Frontal cortex (tissue), 4 donors: ENCODE measurements around the gene DOCK11. TPM values are rescaled to one million over a fixed set of nuclear protein-coding genes. Genes with fewer than 3 reads are reported as not detected.

Experiments used
- DNase-seq, 2 donors: peaks; one replicate each; pipeline ENCODE4 v3.0.0; 2012; ENCODE audit warnings: low spot score in 2 of 2
- FAIRE-seq: peaks from 2 replicates; lab custom pipeline; 2012; peaks lifted over from hg19 to GRCh38; lab: Jason Lieb, UNC
- total RNA-seq: library from RNA; depleted of rRNA; stranded (reverse); fragments of >200 nt; gene quantifications from one replicate; pipeline ENCODE4 v1.2.3, GENCODE V29; 2014
- donor health status: control.
- donor health status: control.
- donor health status: control.

DOCK11 gene
- total RNA-seq, 1 donor from 2014 or later, result 26.1 TPM

DNA sequence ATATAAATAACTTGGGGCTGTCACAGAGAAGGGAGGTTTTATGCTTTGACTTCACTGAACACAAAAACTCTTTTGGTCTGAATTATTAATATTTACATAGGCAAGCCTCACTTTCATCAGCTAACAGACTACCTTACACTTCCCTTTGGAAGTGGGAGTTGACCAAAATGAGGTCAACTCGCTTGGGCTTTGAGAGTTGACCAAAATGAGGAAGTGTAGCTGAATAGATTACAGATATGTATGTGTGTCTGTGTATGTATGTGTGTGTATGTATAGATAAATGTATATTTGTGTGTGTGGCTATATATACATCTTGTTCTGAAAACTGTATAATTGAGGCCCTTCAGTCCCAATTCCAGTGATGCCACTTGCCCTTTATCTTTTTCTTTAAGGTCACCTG, 118.5 kb downstream of the DOCK11 start:
- FAIRE-seq, result no peak
- no peak for DNase-seq

DNA sequence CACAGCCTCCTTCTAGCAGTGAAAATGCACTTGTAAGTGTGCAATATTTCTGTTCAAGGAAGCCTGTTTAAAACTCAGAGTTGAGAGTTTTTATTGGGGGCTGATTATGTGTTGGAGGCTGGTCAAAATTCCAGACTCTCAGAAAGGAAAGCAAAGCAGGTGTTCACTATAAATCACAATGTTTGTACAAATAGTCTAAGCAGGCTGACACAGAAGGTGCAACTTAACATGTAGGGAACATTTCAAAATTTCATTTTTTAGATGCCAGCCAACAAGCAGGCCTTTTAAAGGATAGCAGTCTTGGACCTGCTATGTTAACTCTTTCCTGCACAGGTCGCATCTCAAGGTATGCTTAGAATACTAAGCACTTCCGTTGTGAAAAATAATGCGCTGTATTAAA, 119.5 kb downstream of the DOCK11 start:
- DNase-seq (no peak), FAIRE-seq (no peak)

DNA sequence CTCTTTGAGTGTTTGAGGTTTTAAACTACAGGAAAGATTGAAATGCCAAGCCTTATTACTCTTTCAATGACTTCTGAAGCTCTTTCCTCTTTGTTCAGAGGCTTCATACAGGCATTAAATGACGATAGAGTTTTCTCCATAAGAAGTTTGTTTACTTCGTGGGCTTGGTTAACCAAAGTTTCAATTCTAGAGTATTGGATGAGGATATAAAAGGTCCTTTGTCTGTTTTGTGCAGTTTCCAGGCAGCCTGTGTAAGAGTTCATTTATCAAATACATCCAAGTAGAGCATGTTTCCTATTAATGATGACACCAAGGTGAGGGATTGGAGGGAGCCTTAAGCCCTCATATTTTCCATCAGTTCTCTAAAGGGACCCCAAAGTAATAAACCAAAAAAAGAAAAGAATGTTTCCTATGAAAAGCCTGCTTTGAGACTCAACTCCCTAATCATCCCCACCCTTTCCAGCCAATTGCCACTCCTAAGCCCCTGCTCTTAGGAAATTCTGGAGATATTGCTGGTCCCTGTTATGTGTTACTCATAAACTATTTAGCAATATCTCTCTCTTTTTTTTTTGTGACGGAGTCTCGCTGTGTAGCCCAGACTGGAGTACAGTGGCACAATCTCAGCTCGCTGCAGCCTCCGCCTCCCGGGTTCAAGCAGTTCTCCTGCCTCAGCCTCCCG, 125.6 kb downstream of the DOCK11 start:
- DNase-seq (no peak), FAIRE-seq (no peak)

DNA sequence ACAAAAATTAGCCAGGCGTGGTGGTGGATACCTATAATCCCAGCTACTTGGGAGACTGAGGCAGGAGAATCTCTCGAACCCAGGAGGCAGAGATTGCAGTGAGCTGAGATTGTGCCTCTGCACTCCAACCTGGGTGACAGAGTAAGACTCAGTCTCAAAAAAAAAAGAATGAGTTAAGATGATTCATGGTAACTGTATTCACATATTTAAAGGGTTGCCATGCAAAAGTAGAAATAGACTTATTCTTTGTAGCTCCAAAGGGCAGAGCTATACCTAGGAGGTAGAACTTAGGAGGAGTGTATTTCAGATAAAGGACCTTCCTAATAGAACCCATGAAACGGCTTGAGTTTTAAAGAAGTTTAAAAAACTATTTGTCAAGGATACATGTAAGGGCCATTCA, 127.4 kb downstream of the DOCK11 start:
- DNase-seq (no peak), FAIRE-seq (no peak)

DNA sequence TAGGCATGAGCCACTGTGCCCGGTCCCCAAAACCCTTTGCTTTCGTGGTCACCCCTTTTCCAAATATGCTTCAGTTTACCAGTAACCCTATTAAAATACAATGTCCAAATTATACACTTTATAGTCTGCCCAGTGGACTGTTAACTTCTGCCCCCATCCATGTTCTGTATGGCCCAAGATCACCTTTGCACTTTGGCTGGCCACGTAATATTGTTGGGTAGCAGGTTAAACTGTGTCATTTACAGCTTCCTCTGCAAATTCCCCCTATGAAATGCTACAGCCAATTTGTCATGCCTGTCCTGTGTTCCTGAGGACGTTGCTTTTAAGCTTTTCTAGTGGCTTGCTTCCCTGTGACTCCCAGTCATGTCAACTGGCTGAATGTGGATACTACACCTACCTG, 130.7 kb downstream of the DOCK11 start:
- no peak for DNase-seq
- no peak for FAIRE-seq

DNA sequence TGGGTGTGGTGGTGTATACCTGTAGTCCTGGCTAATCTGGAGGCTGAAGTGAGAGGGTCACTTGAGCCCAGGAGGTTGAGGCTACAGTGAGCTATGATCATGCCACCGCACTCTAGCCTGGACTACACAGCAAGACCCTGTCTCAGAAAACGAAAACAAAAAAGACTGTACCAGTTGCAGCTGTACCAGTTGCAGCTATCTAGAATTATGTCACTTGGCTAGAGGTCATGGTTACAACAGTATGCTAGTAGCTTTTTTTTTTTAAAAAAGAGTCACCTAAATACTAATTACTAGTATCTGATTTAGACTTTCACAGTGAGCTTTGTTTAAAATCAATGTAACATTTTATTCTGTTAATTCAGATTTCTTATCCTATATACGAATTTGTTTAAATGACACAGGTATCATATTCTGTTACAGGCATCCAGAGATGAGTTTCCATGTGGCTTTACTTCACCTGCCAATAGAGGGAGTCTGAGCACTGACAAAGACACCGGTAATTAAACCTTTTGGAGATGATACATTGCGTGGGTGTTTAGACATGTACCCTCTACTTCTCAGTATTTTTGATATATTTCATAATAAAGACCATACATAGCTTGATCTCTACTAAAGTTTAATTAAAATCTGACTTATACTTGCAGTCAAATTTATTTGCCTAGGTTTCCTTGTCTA, 131.6 kb downstream of the DOCK11 start:
- no peak for FAIRE-seq
- no peak for DNase-seq

DNA sequence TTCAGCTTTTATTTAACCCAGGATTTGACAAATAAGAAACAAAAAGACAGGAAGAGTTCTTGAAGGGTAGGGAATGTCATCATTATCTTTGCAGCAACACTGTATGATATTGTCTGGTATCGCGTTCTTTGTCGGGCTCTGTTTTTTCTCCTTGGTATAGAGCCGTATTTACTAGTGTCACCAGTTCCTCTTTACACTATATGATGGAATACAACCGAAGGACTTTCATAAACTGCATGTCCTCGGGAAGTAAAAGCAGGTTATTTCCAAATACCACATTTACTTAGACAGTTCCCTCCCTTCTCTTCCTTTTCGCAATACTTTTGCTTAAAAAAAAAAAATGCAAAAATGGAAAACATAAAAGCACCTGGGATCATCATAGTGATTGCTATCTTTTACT, 135.2 kb downstream of the DOCK11 start:
- FAIRE-seq (no peak), DNase-seq (no peak)

DNA sequence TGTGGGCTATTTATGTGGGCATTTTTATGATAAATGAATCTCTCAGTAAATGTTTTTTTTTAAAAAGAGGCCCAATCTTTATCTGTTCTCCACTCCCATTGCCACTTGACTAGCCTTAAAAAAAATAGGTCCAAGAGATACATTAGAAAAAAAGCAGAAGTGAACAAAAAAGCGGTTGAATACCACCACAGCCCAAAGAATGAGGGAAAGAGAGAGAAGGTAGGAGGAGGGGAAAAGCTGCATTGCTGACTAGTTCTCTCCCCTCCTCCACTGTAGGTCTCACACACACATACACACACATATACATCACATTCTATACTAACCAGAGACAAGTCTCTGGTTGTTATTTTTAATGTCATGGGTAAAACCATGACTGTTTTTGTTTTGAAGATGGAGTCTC, 136.0 kb downstream of the DOCK11 start:
- DNase-seq, result no peak
- FAIRE-seq, result no peak

DNA sequence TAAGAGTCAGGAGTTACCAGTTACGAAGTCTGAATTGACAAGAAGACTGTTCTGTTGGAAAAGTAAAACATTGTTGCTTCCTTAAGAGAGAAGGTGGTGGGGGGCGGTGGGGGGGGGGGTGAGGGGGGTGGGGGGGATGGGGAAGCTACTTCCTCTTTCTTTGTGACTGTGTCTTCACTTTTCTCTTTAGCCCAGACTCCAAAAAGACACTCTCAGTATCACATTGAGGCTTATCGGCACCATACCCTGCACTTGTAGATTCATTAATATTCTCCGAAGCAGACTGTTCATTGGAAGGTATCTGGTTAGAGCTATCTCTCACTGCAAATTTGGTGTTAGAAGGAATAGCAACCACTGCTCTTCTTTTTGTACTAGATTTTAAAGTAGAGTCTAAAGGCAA, 137.2 kb downstream of the DOCK11 start:
- DNase-seq (no peak), FAIRE-seq (no peak)

DNA sequence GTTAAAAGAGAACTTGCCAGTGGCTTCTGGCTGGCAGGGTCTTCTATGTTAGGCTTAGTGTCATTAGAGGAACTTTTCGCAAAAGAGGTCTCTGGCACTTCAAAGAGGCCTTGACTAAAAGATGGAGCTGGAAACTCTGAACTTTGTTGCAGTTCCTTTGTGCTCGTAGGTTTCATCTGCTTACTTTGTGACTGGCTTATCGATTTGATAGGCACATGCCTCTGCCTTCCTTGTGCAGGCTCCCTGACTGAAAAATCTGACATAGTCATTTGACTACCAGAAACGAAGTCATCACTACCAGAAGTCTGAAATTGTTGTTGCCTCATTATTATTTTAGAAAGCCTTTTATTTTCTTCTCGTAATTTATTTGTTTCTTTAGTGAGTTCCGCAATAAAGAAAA, 137.9 kb downstream of the DOCK11 start:
- DNase-seq, result no peak
- no peak for FAIRE-seq

DNA sequence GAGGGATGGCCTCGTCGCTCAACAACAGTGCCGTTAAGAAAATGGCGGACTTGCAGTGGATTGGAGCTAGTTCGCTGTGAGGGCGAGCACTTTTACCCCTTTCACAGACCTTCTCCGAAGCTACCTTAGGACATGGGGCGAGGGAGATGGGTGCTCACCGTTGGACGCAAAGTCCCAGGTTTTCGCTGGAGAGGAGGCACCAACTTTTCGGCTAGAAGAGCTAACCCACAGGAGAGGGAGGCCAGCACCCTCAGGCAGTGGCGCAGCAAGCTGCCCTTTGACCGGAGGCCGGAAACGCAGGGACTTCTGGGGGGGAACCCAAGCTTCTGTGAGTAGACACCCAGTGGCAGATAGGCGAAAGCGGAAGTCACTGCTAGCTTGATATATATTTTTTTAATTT, 138.7 kb downstream of the DOCK11 start:
- DNase-seq (no peak), FAIRE-seq (no peak)

DNA sequence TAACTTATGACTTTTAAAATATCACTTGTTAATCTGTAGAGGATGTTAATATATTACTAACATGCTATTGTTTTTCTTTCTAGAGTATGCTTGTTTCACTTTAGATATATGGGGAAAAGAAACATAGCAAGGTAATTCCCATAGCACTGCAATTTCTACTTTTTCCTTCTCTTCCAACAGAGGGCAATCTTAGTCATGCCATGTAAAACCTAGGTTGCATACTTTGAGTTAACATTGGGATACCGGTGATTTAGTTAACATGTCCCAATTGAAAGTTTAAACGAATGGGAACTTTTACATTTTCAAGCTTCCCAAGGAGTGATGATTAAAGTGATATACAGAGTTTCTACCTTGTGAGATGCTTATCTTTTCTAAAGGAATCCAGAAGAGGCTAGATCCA, 142.4 kb downstream of the DOCK11 start:
- peak; percentile 10 for FAIRE-seq
- no peak for DNase-seq

DNA sequence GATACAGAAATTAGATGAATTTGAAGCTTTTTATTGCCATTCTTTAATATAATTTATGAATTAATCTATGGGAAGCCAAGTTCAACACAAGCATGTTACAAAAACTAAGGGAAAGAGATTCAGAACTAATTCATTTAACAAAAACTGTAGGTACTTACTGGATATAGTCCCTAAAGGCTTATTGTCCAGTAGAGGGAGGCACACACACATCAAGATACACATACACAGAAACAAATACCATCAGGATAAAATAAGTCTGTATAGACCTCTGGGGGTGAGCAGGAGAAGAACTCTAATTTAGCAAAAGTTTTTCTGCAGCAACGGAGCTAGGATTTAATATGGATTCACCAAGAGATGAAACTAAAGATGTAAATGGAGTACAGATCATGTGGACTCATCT, 148.8 kb downstream of the DOCK11 start:
- FAIRE-seq (no peak), DNase-seq (no peak)

DNA sequence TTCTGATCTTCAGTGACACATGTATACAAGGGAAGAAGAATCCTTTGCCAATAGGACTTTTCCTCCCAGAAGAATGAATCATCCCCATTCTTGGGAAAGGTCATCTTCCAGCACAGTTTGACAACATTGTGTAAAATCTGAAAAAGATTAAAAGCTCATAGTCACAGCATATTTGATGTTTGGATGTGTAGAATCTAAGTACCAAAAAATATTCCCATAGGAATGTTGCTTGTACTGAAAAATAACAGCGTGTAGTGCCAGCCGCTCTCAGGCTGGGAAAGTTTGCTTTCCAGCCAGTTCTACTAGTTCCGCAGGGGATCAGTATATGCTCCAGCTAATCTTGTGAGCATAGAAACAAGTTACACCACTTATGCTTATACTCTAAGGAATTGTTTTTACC, 157.1 kb downstream of the DOCK11 start:
- FAIRE-seq (no peak), DNase-seq (no peak)

DNA sequence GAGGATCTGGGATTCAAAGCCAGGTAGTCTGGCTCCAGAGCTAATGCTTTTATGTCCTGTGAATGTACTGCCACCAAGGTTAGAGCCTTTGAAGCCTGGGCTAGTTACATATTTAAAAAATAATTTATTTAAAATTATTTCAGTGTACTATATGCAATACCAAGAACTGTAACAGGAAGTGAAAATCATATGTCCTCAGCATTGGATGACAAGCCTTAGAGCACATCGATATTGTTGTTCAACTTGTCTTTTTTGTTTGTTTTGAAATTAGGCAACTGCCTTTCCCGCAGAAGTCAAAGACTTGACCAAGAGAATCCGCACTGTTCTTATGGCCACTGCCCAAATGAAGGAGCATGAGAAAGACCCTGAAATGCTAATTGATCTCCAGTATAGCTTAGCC, 158.7 kb downstream of the DOCK11 start:
- FAIRE-seq, result no peak
- no peak for DNase-seq

DNA sequence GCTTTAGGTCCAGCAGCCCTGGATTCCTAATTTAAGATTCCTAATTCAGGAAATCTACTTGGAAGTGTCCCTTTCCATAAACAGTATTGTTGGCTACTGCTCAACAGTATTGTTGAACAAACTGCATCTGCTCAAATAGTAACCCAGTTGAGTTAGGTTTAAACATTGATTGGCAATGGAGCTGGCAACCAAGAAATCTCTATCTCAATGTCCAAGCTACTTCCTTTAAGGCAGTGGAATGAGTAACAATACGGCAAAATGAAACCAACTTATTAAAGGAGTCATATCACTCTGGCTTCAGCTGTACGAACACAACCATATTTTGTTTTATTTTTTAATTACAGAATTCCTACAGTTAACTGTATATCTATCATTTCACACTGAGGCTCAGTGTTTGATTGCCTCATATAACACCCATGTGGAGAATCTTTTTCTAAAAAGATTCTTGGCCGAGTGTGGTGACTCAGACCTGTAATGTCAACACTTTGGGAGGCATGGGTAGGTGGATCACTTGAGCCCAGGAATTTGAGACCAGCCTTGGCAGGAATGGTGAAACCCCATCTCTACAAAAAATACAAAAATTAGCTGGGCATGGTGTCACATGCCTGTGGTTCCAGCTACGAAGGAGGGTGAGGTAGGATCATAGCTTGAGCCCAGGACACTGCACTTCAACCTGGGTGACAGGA, 160.1 kb downstream of the DOCK11 start:
- no peak for FAIRE-seq
- DNase-seq, result no peak

DNA sequence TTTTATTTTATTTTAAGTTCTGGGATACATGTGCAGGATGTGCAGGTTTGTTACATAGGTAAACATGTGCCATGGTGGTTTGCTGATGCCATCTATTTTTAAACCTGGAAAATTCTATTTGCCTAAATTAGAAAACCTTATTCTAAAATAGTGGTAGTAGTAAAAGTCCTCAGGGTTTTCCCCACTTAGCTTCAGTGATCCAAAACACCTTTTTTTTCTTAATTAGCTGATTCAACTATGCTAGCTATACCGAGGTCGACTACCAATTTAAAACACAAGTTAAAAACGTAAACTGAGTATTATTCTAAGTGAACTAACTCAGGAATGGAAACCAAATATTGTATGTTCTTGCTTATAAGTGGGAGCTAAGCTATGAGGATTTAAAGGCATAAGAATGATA, 161.8 kb downstream of the DOCK11 start:
- FAIRE-seq (no peak), DNase-seq (no peak)

DNA sequence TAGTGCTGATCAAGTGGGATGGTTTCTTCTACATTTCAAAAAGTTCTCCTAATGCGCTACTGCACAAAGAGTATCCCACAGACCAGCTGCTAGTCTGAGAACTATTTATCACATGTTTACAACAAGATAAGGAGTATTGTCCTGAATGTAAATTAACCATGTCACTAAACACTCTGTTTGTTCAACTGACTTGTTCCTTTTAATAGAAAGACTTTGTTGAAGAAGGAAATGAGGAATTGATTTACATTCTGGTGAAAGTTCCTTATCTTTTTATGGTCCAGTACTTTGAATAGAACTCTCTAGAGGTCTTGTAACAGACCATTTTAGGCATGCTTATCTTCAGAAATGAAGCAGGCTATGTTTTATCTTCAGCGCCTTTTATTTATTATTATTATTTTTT, 164.5 kb downstream of the DOCK11 start:
- no peak for DNase-seq
- no peak for FAIRE-seq

DNA sequence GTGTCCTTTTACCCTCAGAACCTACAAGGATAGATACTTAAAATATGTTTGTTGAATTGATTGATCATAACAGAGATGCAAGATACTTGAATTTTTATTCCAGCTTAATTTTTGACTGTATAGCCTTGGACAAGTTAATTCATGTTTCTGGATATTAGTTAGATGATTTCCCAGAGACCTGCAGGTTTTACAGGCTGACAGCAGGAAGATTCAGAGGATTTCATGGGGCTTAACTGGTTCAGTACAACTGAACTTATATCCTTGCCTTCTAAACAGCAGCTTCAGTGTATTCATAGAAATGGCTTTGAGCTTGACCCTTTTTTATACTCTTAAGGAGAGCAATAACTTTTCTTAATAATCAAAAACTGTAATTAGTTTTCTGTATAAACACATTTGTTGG, 169.6 kb downstream of the DOCK11 start:
- FAIRE-seq (no peak), DNase-seq (no peak)

DNA sequence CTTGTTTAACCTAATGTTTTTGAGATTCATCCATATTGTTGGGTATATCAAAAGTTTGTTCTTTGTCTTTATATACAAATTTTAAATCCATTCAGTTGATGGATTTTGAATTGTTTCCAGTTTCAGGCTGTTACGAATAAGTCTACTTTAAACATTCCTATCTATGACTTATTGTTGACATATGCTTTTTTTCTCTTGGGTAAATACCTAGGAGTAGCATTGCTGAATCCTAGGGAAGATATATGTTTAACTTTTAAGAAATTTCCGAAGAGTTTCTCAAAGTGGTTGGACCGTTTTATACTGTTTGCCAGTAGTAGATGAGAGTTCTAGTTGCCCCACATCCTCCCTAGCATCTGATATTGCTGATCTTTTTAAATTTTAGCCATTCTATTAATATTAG, 170.9 kb downstream of the DOCK11 start:
- DNase-seq (no peak), FAIRE-seq (no peak)

DNA sequence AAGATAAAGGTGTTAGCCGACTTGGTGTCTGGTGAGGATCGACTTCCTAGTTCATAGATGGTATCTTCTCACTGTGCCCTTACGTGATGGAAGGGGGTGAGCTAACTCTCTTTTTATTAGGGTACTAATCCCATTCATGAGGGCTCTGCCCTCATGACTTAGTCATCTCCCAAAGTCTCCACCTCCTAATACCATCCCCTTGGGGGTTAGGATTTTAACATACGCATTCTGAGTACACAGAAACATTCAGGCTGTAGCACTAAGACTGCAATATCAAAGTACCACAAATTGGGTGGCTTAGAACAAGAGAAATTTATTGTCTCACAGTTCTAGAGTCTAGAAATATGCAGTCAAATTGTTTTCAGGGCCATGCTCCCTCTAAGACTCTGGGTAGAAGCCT, 173.8 kb downstream of the DOCK11 start:
- DNase-seq, result no peak
- FAIRE-seq, result no peak
